Measurements from ENCODE around the gene PRDX5.

DNA sequence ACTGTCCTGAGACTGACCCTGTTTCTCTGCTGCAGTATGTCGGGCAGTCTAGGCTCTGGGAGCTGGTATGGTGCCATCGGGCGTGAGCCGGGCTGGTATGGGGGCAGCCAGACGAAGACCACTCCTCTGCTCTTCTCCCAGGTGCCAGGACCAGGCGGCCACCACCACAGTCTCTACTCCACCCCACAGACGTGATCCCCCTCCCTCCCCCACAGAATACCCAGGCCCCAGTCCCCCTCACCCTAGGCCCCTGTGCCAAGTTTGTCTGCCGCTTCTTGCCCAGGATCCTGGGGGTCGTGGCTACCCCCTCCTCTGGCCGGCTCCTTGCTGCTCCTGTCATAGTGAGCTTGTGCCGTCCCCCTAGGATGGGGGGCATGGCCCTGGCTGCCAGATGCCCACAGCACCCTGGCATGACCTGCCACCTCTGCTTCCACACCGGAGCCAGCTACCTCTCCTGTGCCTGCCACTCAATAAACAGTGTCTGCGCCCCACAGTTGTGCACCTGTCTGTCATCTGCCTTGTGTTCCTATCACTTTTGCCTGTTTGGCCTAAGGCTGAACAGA is 28.8 kb upstream of the PRDX5 start:
- TF ChIP-seq EZH2phosphoT487 (IDR thresholded peaks at IDR 0.05; ENCODE audit: insufficient read depth, low read depth) = no peak
- no peak for TF ChIP-seq EZH2 (IDR thresholded peaks at IDR 0.05; ENCODE audit: insufficient read depth, poor library complexity, severe bottlenecking)

Measured in GM23248 (cell line).